Stimulated activated naive CD8-positive, alpha-beta T cell treated with anti-CD3 and anti-CD28 coated beads, Interleukin-15, Interleukin-2, amounts not matched to agents 100 ng/mL and 50 ng/mL, for 24 hours (primary cell): ENCODE data around the gene KRTAP12-2.
"Not testable (repeated sequence)": the region's sequence is repeated elsewhere in the genome, so short reads cannot be mapped to it uniquely, and the experiment has no call there.

Experiments
- H3K27ac Mint-ChIP-seq: one replicate; pipeline ENCODE4 v1.8.0; 2021; ENCODE audit warnings: mild to moderate bottlenecking, mixed read lengths
- H3K27me3 Mint-ChIP-seq: one replicate; pipeline ENCODE4 v1.8.0; 2021; ENCODE audit warnings: mixed read lengths
- H3K36me3 Mint-ChIP-seq: one replicate; pipeline ENCODE4 v1.8.0; 2021; ENCODE audit warnings: low read depth, mixed read lengths
- H3K4me1 Mint-ChIP-seq: one replicate; pipeline ENCODE4 v1.8.0; 2021; ENCODE audit warnings: low read depth, mixed read lengths
- H3K4me3 Mint-ChIP-seq: one replicate; pipeline ENCODE4 v1.8.0; 2021; ENCODE audit warnings: mild to moderate bottlenecking, mixed read lengths
- H3K9me3 Mint-ChIP-seq: one replicate; pipeline ENCODE4 v1.8.0; 2021; ENCODE audit warnings: mixed read lengths

Gene KRTAP12-2

GRCh38 chr21:44706026-44706705 is 39.4 kb upstream of the KRTAP12-2 start:
- no peak overlapping the region for H3K27ac Mint-ChIP-seq
- H3K4me1 Mint-ChIP-seq = peaks cover 15% of the 10 kb centered on the region
- H3K9me3 Mint-ChIP-seq = no peaks in the 10 kb centered on the region
- no peak overlapping the region for H3K4me3 Mint-ChIP-seq
- peaks cover 80% of the 10 kb centered on the region for H3K27me3 Mint-ChIP-seq
- no peaks in the 10 kb centered on the region for H3K36me3 Mint-ChIP-seq

- Mint-ChIP-seq H3K4me1 (peaks cover 6% of the 10 kb centered on the region), H3K9me3 (no peaks in the 10 kb centered on the region), H3K27me3 (peaks cover 78% of the 10 kb centered on the region), H3K4me3 (no peak overlapping the region), H3K27ac (no peak overlapping the region), H3K36me3 (no peaks in the 10 kb centered on the region)
These were observed 37.9 kb upstream of the KRTAP12-2 start for GRCh38 chr21:44704636-44705001.

GRCh38 chr21:44703731-44704635 is 37.3 kb upstream of the KRTAP12-2 start:
- Mint-ChIP-seq H3K9me3 (no peaks in the 10 kb centered on the region), H3K27ac (no peak overlapping the region), H3K4me3 (no peak overlapping the region), H3K4me1 (peaks cover 1% of the 10 kb centered on the region), H3K27me3 (peaks cover 75% of the 10 kb centered on the region), H3K36me3 (no peaks in the 10 kb centered on the region)

GRCh38 chr21:44702973-44703730 is 36.4 kb upstream of the KRTAP12-2 start:
- Mint-ChIP-seq H3K27ac (no peak overlapping the region), H3K4me1 (no peaks in the 10 kb centered on the region), H3K4me3 (no peak overlapping the region), H3K9me3 (no peaks in the 10 kb centered on the region), H3K36me3 (no peaks in the 10 kb centered on the region), H3K27me3 (peaks cover 76% of the 10 kb centered on the region)

DNA sequence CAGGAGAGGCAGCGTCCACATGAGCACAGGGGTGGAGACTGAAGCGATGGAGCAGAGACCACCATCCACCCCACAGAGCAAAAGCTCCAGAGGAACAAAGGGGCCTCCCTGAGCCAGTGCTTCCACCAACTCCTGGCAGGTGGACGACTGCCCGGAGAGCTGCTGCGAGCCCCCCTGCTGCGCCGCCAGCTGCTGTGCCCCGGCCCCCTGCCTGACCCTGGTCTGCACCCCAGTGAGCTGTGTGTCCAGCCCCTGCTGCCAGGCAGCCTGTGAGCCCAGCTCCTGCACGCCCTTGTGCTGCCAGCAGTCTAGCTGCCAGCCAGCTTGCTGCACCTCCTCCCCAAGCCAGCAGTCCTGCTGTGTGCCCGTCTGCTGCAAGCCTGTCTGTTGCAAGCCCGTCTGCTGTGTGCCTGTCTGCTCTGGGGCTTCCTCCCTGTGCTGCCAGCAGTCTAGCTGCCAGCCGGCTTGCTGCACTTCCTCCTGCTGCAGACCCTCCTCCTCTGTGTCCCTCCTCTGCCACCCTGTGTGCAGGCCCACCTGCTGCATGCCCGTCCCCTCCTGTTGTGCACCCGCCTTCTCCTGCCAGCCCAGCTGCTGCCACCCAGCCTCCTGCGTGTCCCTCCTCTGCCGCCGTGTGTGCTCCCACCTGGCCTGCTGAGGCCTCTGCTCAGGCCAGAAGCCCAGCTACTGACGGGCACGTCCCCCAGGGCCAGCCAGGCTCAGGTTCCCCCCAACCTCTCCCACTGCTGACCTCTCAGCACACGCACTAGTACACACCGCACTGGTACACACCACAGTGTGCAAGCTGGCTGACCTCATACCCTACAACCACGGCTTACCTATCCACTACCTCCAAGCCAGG is 35.6 kb upstream of the KRTAP12-2 start:
- Mint-ChIP-seq H3K27me3 (peaks cover 76% of the 10 kb centered on the region), H3K36me3 (no peaks in the 10 kb centered on the region), H3K9me3 (no peaks in the 10 kb centered on the region), H3K4me1 (no peaks in the 10 kb centered on the region), H3K4me3 (no peak overlapping the region), H3K27ac (no peak overlapping the region)

DNA sequence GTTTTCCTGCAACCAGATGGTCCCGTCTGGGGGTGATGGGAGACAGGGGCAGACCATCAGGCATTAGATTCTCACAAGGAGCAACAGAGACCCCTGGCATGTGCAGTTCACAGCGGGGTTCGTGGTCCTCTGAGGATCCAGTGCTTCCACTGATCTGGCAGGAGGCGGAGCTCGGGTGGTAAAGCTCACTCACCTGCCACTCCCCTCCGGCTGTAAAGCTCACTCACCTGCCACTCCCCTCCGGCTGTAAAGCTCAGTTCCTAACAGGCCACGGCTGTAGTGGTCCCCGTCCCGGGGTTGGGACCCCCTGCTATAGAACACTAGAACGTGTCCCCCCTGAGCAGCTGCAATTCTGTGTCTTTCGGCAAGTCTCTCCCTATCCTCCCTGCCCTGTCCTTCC is 34.8 kb upstream of the KRTAP12-2 start:
- H3K4me1 Mint-ChIP-seq = no peaks in the 10 kb centered on the region
- H3K27me3 Mint-ChIP-seq = peaks cover 78% of the 10 kb centered on the region
- H3K27ac Mint-ChIP-seq = no peak overlapping the region
- no peak overlapping the region for H3K4me3 Mint-ChIP-seq
- no peaks in the 10 kb centered on the region for H3K9me3 Mint-ChIP-seq
- H3K36me3 Mint-ChIP-seq = no peaks in the 10 kb centered on the region

DNA sequence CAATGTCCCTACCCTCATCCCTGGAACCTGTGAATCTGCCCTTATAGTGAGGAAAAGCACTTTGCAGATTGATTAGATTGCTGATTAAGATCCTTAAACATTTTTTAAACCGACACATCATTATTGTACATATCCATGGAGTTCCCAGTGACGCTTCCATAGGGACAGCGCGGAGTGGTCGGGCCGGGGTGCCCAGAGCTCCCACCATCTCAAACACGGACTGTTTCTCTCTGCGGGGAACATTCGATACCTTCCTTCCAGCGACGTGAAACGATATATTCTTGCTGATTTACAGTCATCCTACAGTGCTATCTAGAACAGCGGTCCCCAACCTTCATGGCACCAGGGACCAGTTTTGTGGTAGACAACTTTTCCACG is 34.3 kb upstream of the KRTAP12-2 start:
- Mint-ChIP-seq H3K27me3 (peaks cover 78% of the 10 kb centered on the region), H3K9me3 (no peaks in the 10 kb centered on the region), H3K4me1 (no peaks in the 10 kb centered on the region), H3K4me3 (no peak overlapping the region), H3K27ac (no peak overlapping the region), H3K36me3 (no peaks in the 10 kb centered on the region)

- Mint-ChIP-seq H3K27ac (no peak overlapping the region), H3K4me3 (no peak overlapping the region)
These were observed 33.6 kb upstream of the KRTAP12-2 start for GRCh38 chr21:44700101-44701022.

GRCh38 chr21:44699502-44700001 is 32.8 kb upstream of the KRTAP12-2 start:
- no peak overlapping the region for H3K4me3 Mint-ChIP-seq
- H3K27ac Mint-ChIP-seq = no peak overlapping the region
- H3K4me1 Mint-ChIP-seq = no peaks in the 10 kb centered on the region
- H3K9me3 Mint-ChIP-seq = no peaks in the 10 kb centered on the region
- H3K27me3 Mint-ChIP-seq = peaks cover 69% of the 10 kb centered on the region
- no peaks in the 10 kb centered on the region for H3K36me3 Mint-ChIP-seq

More at GRCh38 chr21:44700101-44701022, 33.6 kb upstream of the KRTAP12-2 start:
- Mint-ChIP-seq H3K27me3 (peaks cover 76% of the 10 kb centered on the region), H3K4me1 (no peaks in the 10 kb centered on the region), H3K36me3 (no peaks in the 10 kb centered on the region), H3K9me3 (no peaks in the 10 kb centered on the region)

DNA sequence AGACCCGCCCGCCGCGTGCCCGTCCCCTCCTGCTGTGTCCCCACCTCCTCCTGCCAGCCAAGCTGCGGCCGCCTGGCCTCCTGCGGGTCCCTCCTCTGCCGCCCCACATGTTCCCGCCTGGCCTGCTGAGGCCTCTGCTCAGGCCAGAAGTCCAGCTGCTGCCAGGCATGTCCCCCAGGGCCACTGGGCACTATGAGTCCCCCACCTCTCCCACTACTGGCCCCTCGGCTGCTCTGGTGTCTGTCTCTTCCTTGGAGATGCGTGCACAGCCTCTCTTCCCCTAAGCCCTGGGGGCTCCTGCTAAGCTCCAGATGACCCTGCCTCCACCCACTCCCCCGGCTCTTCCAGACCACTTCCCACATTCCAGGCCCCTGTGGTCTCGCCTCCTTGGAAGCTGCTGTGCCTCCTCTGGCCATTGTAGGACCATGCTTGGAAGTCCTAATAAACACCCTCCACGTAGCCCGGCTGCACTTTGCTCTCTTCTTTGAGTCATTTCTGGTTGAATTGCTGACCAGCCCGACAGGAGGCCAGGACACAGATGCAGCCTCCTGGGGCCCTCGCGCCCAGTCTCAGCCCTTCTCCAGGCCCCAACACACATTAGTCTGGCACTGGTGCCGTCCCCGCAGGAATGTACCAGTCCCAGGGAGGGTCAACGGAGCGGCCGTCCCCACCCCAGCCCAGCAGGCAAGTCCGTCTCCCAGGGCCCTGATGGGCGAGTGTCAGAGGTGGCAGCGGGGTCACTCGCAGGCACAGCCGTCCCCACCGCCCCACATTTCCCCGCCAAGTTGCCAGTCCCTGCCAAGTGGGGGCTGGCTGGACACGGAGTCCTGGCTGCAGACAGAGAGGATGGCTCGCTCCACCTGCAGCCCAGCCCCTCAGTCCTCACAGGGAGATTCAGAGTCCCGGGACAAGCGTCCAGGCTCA is 31.3 kb upstream of the KRTAP12-2 start:
- Mint-ChIP-seq H3K27ac (no peak overlapping the region), H3K36me3 (no peaks in the 10 kb centered on the region), H3K4me3 (no peak overlapping the region), H3K9me3 (no peaks in the 10 kb centered on the region), H3K4me1 (peaks cover 5% of the 10 kb centered on the region), H3K27me3 (peaks cover 60% of the 10 kb centered on the region)

DNA sequence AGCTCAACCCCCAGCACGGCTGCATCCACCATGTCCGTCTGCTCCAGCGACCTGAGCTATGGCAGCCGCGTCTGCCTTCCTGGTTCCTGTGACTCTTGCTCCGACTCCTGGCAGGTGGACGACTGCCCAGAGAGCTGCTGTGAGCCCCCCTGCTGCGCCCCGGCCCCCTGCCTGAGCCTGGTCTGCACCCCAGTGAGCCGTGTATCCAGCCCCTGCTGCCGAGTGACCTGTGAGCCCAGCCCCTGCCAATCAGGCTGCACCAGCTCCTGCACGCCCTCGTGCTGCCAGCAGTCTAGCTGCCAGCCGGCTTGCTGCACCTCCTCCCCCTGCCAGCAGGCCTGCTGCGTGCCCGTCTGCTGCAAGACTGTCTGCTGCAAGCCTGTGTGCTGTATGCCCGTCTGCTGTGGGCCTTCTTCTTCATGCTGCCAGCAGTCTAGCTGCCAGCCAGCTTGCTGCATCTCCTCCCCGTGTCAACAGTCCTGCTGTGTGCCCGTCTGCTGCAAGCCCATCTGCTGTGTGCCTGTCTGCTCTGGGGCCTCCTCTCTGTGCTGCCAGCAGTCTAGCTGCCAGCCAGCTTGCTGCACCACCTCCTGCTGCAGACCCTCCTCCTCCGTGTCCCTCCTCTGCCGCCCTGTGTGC is 30.6 kb upstream of the KRTAP12-2 start, which contains the start of gene KRTAP10-12:
TSS of gene KRTAP10-12 (plus strand) at position 1 of the 639 bp plus-strand sequence. CDS start at position 31, 30 bp downstream.
- H3K4me3 Mint-ChIP-seq, H3K27ac Mint-ChIP-seq, H3K36me3 Mint-ChIP-seq, H3K9me3 Mint-ChIP-seq, H3K4me1 Mint-ChIP-seq: not testable (repeated sequence)
- peaks cover 52% of the 10 kb centered on the region for H3K27me3 Mint-ChIP-seq

- H3K27me3 Mint-ChIP-seq = peaks cover 48% of the 10 kb centered on the region
- no peaks in the 10 kb centered on the region for H3K36me3 Mint-ChIP-seq
- H3K27ac Mint-ChIP-seq = no peak overlapping the region
- H3K4me1 Mint-ChIP-seq = peaks cover 9% of the 10 kb centered on the region
- H3K9me3 Mint-ChIP-seq = peaks cover 8% of the 10 kb centered on the region
- H3K4me3 Mint-ChIP-seq = no peak overlapping the region
These were observed 29.8 kb upstream of the KRTAP12-2 start for GRCh38 chr21:44696572-44696971.
